Psoas muscle (tissue), 8 donors: ENCODE results near the gene NAT16. TPM values are rescaled to one million over a fixed set of nuclear protein-coding genes. Genes with fewer than 3 reads are reported as not detected.

Source experiments
- ATAC-seq, 4 donors: fragments of 200-7000 bp; cut with Tn5 transposase; one replicate each; pipeline ENCODE4 v1.9.1; 2020; ENCODE audit warnings: moderate library complexity in 3 of 4, mild to moderate bottlenecking in 2 of 4
- DNase-seq, 2 donors: peaks; one replicate each; pipeline ENCODE4 v3.0.0-alpha.2; 2020
- H3K27ac ChIP-seq: fragments of 200-600 bp; one replicate; pipeline ENCODE4 v1.8.0; 2022
- H3K27me3 ChIP-seq, 3 donors: fragments of 200-600 bp in 1 of 3; one replicate each; pipeline versions ENCODE4 v1.6.1 to v1.8.0; 2013 to 2022; ENCODE audit warnings: low read length in 2 of 3, mild to moderate bottlenecking in 2 of 3, moderate library complexity in 1 of 3; ENCODE audit not compliant: insufficient read depth in 3 of 3
- H3K36me3 ChIP-seq, 2 donors: fragments of 200-600 bp in 1 of 2; one replicate each; pipeline versions ENCODE4 v1.6.1 to v1.8.0; 2013 to 2022; ENCODE audit warnings: low read depth in 1 of 2, mild to moderate bottlenecking in 1 of 2, moderate library complexity in 1 of 2; ENCODE audit not compliant: insufficient read depth in 1 of 2
- H3K4me1 ChIP-seq: fragments of 200-600 bp; one replicate; pipeline ENCODE4 v1.8.0; 2022
- H3K4me3 ChIP-seq: fragments of 200-600 bp; one replicate; pipeline ENCODE4 v1.8.0; 2022; ENCODE audit warnings: mild to moderate bottlenecking
- H3K9me3 ChIP-seq: fragments of 200-600 bp; one replicate; pipeline ENCODE4 v1.8.0; 2022
- WGBS, 3 donors: extraction: QIAGEN DNeasy Blood & Tissue Kit; methylation state at CpG; one replicate each; pipeline versions ENCODE4 v1.1.6 to v1.1.7; 2013; 5-methylcytosine and 5-hydroxymethylcytosine counted together
- intact Hi-C, 2 donors: fragments of 100-400 bp; cut with DNase I; formaldehyde crosslinking; loops; one replicate each; pipeline versions ENCODE4 v1.11.0 to v1.14.2; 2022
- polyA plus RNA-seq, 3 donors: library from polyadenylated mRNA; stranded (reverse); fragments of 200-250 nt; gene quantifications; one replicate each; pipeline ENCODE4 v1.2.3, GENCODE V29; 2013
- total RNA-seq, 4 donors: library from RNA; stranded (reverse); fragmentation: NEBNext Ultra II Directional in 2 of 4; extraction: Animal tissue kit (Norgen Biotek cat#: 25700) in 2 of 4; gene quantifications; one replicate each; pipeline versions ENCODE4 v1.2.1 to v1.2.4, GENCODE V29; 2021 to 2023
- TF ChIP-seq, protein P1 (sequence below): fragments of 200-600 bp; IDR thresholded peaks from one replicate; pipeline ENCODE4 v1.8.0; 2022; ENCODE audit warnings: antibody characterized with exemption
- donor health status: healthy with polysubstance abuse.
- donor health status: DM: no; HTN: no; CAD: no; lungs with moderate emphysema.
- donor health status: Bipolar disorder and iron deficiency.
- donor health status: healthy.
- donor health status: DM: yes; HTN: yes; CAD: no.
- donor health status: DM: no; HTN: no; CAD: no.
- donor health status: DM: no; HTN: no; CAD: no.
- donor health status: DM: yes; HTN: yes; CAD: no.

NAT16 gene
- total and polyA plus RNA-seq, 7 donors, result 0.01 TPM; not detected in 6

DNA sequence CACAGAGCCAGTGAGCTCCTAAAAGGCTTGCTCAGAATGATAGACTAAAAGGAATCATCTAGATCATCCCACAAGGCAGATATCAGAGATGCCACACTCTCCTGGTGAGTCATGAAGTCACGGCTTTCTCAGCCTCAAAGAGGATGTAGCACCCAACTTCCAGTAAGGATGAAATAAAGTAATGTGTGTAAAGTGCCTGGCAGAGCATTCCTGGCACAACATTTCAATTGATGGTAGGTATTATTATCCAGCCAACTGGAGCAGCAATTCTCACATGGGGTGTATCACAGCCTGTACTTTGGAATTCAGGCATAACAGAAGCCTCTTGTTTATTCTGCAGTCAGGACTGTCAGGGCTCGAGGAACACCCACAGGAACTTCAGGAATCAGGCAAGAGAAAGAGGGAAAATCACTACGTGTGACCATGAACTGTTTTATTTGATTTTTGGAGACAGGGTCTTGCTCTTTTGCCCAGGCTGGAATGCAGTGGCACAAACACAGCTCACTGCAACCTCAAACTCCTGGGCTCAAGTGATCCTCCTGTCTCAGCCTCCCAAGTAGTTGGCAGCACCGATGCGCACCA lies 5.3 kb upstream of the NAT16 start:
- Histone ChIP-seq H3K4me3 (no peak overlapping the region), H3K27ac (no peak overlapping the region), H3K36me3 (no peaks in the 10 kb centered on the region), H3K27me3 (peaks cover 0 to 54% (median under 1%) of the 10 kb centered on the region in 3 donors), H3K4me1 (no peaks in the 10 kb centered on the region), H3K9me3 (no peaks in the 10 kb centered on the region)
- DNase-seq (no peak), ATAC-seq (no peak)
- TF ChIP-seq, protein P1, sequence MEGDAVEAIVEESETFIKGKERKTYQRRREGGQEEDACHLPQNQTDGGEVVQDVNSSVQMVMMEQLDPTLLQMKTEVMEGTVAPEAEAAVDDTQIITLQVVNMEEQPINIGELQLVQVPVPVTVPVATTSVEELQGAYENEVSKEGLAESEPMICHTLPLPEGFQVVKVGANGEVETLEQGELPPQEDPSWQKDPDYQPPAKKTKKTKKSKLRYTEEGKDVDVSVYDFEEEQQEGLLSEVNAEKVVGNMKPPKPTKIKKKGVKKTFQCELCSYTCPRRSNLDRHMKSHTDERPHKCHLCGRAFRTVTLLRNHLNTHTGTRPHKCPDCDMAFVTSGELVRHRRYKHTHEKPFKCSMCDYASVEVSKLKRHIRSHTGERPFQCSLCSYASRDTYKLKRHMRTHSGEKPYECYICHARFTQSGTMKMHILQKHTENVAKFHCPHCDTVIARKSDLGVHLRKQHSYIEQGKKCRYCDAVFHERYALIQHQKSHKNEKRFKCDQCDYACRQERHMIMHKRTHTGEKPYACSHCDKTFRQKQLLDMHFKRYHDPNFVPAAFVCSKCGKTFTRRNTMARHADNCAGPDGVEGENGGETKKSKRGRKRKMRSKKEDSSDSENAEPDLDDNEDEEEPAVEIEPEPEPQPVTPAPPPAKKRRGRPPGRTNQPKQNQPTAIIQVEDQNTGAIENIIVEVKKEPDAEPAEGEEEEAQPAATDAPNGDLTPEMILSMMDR, result no peak
- WGBS, 3 donors, result 38 to 47% (median 43%) methylated on average over 5 of the region's 5 CpGs
- intact Hi-C loops, result no loop called here

DNA sequence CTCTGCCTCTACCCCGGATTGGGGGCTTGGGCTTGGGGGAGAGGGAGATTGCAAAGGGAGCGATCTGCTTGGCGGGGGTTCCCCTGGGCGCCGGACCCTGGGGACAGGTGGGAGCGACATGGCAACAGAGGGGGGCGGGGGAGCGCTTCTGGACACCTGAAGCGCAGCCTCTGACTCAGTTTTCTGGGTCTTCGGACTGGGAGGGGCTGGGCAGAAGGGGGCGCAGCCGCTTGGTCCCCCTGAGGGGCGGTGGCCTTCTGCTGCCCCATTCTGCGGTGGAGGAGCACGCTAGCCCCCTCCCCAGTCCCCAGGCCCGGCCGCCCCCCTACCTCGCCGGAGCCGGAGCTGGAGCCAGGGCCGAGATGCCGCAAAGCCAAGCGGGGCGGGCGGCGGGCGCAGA lies 380 bp downstream of the NAT16 start:
- no peak overlapping the region for H3K4me3 ChIP-seq
- ATAC-seq, result no peak
- H3K4me1 ChIP-seq, result no peaks in the 10 kb centered on the region
- no peaks in the 10 kb centered on the region for H3K36me3 ChIP-seq
- H3K9me3 ChIP-seq, result no peaks in the 10 kb centered on the region
- TF ChIP-seq, protein P1, result no peak
- intact Hi-C loops, result no loop called here
- peaks cover 0 to 81% (median 21%) of the 10 kb centered on the region in 3 donors for H3K27me3 ChIP-seq
- WGBS, 3 donors, result 0% methylated on average over 14 to 27 of the region's 27 CpGs
- H3K27ac ChIP-seq, result no peak overlapping the region
- no peak for DNase-seq

DNA sequence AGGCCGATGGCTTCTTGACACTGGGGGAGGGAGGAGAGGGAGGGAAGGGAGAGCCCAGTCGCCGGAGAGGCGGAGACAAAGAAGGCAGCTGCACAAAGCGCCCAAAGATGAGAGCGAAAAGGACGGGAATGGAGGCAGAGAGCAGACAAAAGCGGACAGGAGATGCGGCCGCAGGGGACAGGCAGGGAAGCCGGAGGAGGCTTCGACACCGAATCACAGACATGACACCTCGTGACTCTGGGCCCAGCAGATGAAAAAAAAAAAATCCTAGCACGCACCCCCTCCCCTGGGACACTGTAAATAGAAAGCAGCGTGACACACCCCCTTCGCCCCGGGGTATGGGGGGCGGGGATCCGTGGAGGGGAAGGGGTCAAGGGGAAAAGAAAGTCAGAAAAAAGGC lies 976 bp downstream of the NAT16 start:
- H3K27ac ChIP-seq, result no peak overlapping the region
- intact Hi-C loops, result no loop called here
- no peak for DNase-seq
- peaks cover 0 to 82% (median 24%) of the 10 kb centered on the region in 3 donors for H3K27me3 ChIP-seq
- no peaks in the 10 kb centered on the region for H3K4me1 ChIP-seq
- no peak overlapping the region for H3K4me3 ChIP-seq
- H3K36me3 ChIP-seq, result no peaks in the 10 kb centered on the region
- ATAC-seq, result no peak
- 1% methylated on average over 18 to 20 of the region's 20 CpGs for WGBS, 3 donors
- TF ChIP-seq, protein P1, result no peak
- H3K9me3 ChIP-seq, result no peaks in the 10 kb centered on the region

DNA sequence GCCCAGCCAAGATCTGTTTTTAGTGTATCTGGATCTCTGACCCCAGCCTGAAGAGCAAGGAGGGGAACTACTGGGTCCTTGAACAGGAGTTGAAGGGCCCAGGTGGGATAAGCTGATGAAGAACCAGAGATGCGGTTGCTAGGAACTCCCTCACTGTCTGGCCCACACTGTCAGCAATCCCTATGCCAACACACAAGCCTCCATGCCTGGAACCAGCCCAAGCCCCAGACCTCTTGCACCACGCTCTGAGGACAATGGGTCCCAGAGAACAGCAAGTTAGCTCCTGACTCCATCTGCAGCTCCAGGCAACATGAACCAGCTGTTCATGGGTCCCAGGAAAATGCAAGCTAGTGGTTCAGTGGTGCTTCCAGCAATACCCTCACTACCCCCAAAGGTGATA lies 2.4 kb downstream of the NAT16 start:
- WGBS, 3 donors, result 44 to 64% (median 61%) methylated on average over 2 of the region's 2 CpGs
- intact Hi-C loops, result no loop called here
- no peak overlapping the region for H3K4me3 ChIP-seq
- DNase-seq, result no peak
- H3K9me3 ChIP-seq, result no peaks in the 10 kb centered on the region
- peaks cover 0 to 90% (median 36%) of the 10 kb centered on the region in 3 donors for H3K27me3 ChIP-seq
- no peak overlapping the region for H3K27ac ChIP-seq
- H3K36me3 ChIP-seq, result no peaks in the 10 kb centered on the region
- ATAC-seq, result no peak
- TF ChIP-seq, protein P1, result no peak
- H3K4me1 ChIP-seq, result peaks cover 11% of the 10 kb centered on the region

DNA sequence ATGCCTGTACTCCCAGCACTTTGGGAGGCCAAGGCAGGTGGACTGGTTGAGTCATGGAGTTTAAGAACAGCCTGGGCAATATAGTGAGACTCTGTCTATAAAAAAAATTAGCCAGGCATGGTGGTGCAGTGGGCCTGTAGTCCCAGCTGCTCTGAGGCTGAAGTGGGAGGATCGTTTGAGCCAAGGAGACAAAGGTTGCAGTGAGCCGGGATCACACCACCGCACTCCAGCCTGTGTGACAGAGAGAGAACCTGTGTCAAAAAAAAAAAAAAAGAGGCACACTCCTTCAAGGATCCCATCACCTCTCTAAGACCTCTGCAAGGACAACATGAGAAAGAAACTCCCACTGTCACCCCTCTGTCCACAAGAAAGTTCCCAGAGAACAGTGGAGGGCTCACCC lies 4.4 kb downstream of the NAT16 start:
- Histone ChIP-seq H3K9me3 (no peaks in the 10 kb centered on the region), H3K4me3 (no peak overlapping the region), H3K27me3 (peaks cover 0 to 99% (median 48%) of the 10 kb centered on the region in 3 donors), H3K27ac (no peak overlapping the region), H3K4me1 (peaks cover 17% of the 10 kb centered on the region), H3K36me3 (no peaks in the 10 kb centered on the region)
- intact Hi-C loops, result no loop called here
- WGBS, 3 donors, result 23 to 38% (median 38%) methylated on average over 3 of the region's 3 CpGs
- ATAC-seq, result no peak
- DNase-seq, result no peak
- TF ChIP-seq, protein P1, result no peak
